Parathyroid adenoma (tissue), 2 donors: ENCODE measurements around the gene TTC23.

Experiments
- H2AFZ ChIP-seq: fragments of 300-600 bp; sonication (generic); one replicate; pipeline ENCODE4 v1.7.0; 2017; ENCODE audit warnings: antibody characterized with exemption, mild to moderate bottlenecking
- H3K27ac ChIP-seq: fragments of 300-600 bp; sonication (generic); one replicate; pipeline ENCODE4 v1.7.0; 2017
- H3K27me3 ChIP-seq: fragments of 300-600 bp; sonication (generic); one replicate; pipeline ENCODE4 v1.7.0; 2017; ENCODE audit warnings: low read length; ENCODE audit not compliant: control insufficient read depth, insufficient read depth
- H3K36me3 ChIP-seq: fragments of 300-600 bp; sonication (generic); one replicate; pipeline ENCODE4 v1.7.0; 2017; ENCODE audit warnings: low read length; ENCODE audit not compliant: control insufficient read depth, insufficient read depth
- H3K4me1 ChIP-seq: fragments of 300-600 bp; sonication (generic); one replicate; pipeline ENCODE4 v1.7.0; 2017; ENCODE audit warnings: control low read depth
- H3K4me2 ChIP-seq: fragments of 300-600 bp; sonication (generic); one replicate; pipeline ENCODE4 v1.7.0; 2017; ENCODE audit warnings: low read length
- H3K4me3 ChIP-seq: fragments of 300-600 bp; sonication (generic); one replicate; pipeline ENCODE4 v1.7.0; 2017; ENCODE audit warnings: low read depth, low read length
- H3K79me2 ChIP-seq: fragments of 300-600 bp; sonication (generic); one replicate; pipeline ENCODE4 v1.7.0; 2017; ENCODE audit warnings: control low read depth
- H3K9ac ChIP-seq: fragments of 300-600 bp; sonication (generic); one replicate; pipeline ENCODE4 v1.7.0; 2017; ENCODE audit warnings: mild to moderate bottlenecking
- H3K9me3 ChIP-seq: fragments of 300-600 bp; sonication (generic); one replicate; pipeline ENCODE4 v1.7.0; 2017; ENCODE audit warnings: low read length; ENCODE audit not compliant: control insufficient read depth
- CTCF ChIP-seq: fragments of 300-600 bp; sonication (generic); IDR thresholded peaks from one replicate; pipeline ENCODE4 v1.7.0; 2017; ENCODE audit warnings: antibody characterized with exemption, mild to moderate bottlenecking
- donor health status: primary hyperparathyroidism.

Gene TTC23

DNA sequence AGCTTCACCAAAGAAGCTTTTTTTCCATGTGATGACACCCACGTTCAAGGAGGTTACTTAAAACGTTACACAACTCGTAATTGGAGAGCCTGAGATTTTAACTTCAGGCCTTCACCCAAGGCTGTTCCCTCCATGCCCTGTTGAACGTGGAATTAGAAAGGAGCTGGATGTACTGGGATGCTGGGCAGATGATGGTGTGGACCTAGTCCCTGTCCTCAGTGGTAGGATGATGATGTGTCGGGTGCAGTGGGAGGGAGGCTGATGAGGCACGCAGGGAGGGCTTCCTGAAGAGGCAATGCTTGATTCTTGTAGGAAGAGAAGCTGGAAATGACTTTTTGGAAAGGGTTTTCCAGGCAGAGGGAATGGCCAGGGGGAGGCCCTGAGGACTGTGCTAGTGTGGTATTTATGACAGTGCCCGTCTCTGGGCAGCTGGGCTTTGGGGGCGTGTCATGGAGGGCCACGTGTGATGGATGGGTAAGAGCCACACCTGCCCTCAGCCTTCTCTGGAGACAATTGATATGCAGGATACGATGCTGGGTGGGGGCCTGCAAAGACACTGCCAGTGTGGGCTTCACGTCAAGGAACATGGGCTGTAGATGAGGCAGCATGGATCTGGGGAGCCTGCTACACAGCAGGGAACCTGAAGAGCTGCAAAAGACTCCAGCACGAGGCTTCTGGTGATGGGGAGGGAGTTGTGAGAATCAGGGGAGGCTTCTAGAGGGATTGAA lies 129.2 kb downstream of the TTC23 start:
- Histone ChIP-seq H3K27ac (no peak overlapping the region), H3K4me2 (no peak overlapping the region), H3K36me3 (no peaks in the 10 kb centered on the region), H3K9ac (no peak overlapping the region), H3K27me3 (no peaks in the 10 kb centered on the region), H3K9me3 (no peaks in the 10 kb centered on the region), H3K4me1 (no peaks in the 10 kb centered on the region), H3K4me3 (no peak overlapping the region), H3K79me2 (no peaks in the 10 kb centered on the region), H2AFZ (no peak overlapping the region)
- no peak for TF ChIP-seq CTCF

GRCh38 chr15:99118801-99119546 lies 130.4 kb downstream of the TTC23 start:
- H3K4me2 ChIP-seq, result no peak overlapping the region
- H3K4me1 ChIP-seq, result no peaks in the 10 kb centered on the region
- TF ChIP-seq CTCF, result no peak
- H3K79me2 ChIP-seq, result no peaks in the 10 kb centered on the region
- no peak overlapping the region for H3K27ac ChIP-seq
- no peak overlapping the region for H3K4me3 ChIP-seq
- no peaks in the 10 kb centered on the region for H3K27me3 ChIP-seq
- no peak overlapping the region for H3K9ac ChIP-seq
- H3K9me3 ChIP-seq, result no peaks in the 10 kb centered on the region
- H3K36me3 ChIP-seq, result no peaks in the 10 kb centered on the region
- no peak overlapping the region for H2AFZ ChIP-seq

GRCh38 chr15:99118258-99118632 lies 131.1 kb downstream of the TTC23 start:
- no peaks in the 10 kb centered on the region for H3K27me3 ChIP-seq

GRCh38 chr15:99117563-99118257 lies 131.7 kb downstream of the TTC23 start:
- Histone ChIP-seq H3K27ac (no peak overlapping the region), H3K9ac (no peak overlapping the region), H3K4me3 (no peak overlapping the region)

More at GRCh38 chr15:99118258-99118632, 131.1 kb downstream of the TTC23 start:
- no peak overlapping the region for H3K4me2 ChIP-seq
- no peaks in the 10 kb centered on the region for H3K79me2 ChIP-seq
- H3K36me3 ChIP-seq, result no peaks in the 10 kb centered on the region
- no peaks in the 10 kb centered on the region for H3K4me1 ChIP-seq
- no peak overlapping the region for H3K9ac ChIP-seq
- H3K9me3 ChIP-seq, result no peaks in the 10 kb centered on the region
- H3K4me3 ChIP-seq, result no peak overlapping the region
- TF ChIP-seq CTCF, result no peak
- H2AFZ ChIP-seq, result no peak overlapping the region
- no peak overlapping the region for H3K27ac ChIP-seq

More at GRCh38 chr15:99117563-99118257, 131.7 kb downstream of the TTC23 start:
- TF ChIP-seq CTCF, result no peak
- H2AFZ ChIP-seq, result no peak overlapping the region
- no peak overlapping the region for H3K4me2 ChIP-seq
- no peaks in the 10 kb centered on the region for H3K36me3 ChIP-seq
- no peaks in the 10 kb centered on the region for H3K27me3 ChIP-seq
- no peaks in the 10 kb centered on the region for H3K4me1 ChIP-seq
- H3K9me3 ChIP-seq, result no peaks in the 10 kb centered on the region
- H3K79me2 ChIP-seq, result no peaks in the 10 kb centered on the region
